T-helper 2 cell treated with Interferon-gamma antibody and Interleukin-4, amounts not matched to agents 5 μg/mL and 100 μg/mL, for 36 hours (primary cell): ENCODE data around the gene PBX1.

ENCODE experiments used
- DNase-seq: peaks from one replicate; pipeline ENCODE4 v3.0.0; 2021; ENCODE audit warnings: low spot score
- H3K27ac Mint-ChIP-seq: one replicate; pipeline ENCODE4 v1.8.0; 2021; ENCODE audit warnings: mild to moderate bottlenecking, mixed read lengths
- H3K27me3 Mint-ChIP-seq: one replicate; pipeline ENCODE4 v1.8.0; 2021; ENCODE audit warnings: low read depth, mixed read lengths
- H3K36me3 Mint-ChIP-seq: one replicate; pipeline ENCODE4 v1.8.0; 2021; ENCODE audit warnings: low read depth, mixed read lengths
- H3K4me1 Mint-ChIP-seq: one replicate; pipeline ENCODE4 v1.8.0; 2021; ENCODE audit warnings: low read depth, mixed read lengths
- H3K4me3 Mint-ChIP-seq: one replicate; pipeline ENCODE4 v1.8.0; 2022; ENCODE audit warnings: mild to moderate bottlenecking, moderate library complexity, mixed read lengths
- H3K9me3 Mint-ChIP-seq: one replicate; pipeline ENCODE4 v1.8.0; 2021; ENCODE audit warnings: mixed read lengths

The PBX1 gene

DNA sequence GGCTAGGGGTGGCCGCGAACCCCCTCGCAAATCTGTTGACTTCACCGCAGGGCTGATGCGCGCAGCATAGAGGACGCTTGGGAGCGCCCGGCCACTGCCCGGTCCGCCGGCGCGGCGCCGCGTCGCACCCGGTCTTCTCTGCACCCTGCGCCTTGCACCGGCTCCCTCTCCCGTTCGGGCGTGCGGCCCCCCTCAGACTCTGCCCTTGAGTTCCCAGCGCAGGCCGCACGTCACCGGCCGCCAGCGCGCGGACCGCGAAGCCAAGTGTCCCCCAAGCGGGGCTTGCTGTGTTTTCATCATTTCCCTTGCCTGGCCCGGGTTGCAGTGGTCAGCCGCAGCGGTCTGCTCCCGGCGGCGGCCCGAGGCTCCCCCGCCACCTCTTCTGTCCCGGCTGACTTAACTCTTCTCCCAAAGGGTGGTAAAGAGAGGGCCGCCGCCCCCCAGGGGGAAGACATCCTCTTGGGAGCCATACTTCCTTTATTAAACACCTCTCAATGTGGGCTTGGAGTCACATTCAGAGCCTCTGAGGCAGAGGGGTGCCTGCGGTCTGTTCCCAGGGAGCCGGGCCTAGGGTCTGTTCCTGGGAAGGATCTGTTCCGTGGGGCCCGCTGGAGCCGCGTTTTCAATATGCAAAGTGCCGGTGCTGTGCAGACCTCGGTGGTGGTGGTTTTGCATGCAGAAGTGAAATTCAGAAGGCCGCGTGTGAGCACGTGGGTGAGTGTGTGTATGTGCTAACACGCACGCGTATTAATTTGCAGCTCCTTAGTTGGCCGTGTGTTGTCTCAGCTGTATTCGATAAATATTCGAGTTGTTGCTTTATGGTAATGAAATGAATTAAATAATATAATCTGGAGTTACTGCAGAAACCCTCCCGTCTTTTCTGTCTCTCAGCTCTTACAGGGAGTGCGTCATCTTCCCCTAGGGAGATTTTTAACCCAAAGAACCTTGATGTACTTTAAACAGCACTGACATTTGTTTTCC, 17.6 kb downstream of the PBX1 start:
- Mint-ChIP-seq H3K27me3 (no peaks in the 10 kb centered on the region), H3K9me3 (no peaks in the 10 kb centered on the region), H3K4me3 (no peak overlapping the region), H3K4me1 (no peaks in the 10 kb centered on the region), H3K36me3 (no peaks in the 10 kb centered on the region), H3K27ac (no peak overlapping the region)
- DNase-seq: no peak

DNA sequence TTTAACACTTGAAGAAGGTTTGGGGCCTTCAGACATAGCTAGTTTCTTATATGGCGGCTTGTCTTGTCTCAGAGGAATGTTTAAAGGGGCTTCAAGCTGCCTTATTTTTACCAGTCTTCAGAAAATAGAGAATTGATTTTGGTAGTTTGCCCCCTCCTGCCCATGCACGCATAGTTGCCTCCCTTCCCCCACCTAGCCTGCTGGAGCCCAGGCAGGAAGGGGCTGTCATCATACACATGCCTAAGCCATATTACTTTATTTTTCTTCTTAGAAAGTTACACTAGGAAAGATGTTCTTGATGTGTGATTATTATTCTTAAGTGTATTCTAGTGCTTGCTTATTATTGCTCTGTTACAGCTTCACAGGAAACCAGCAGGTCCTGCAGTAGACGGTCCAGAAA, 18.3 kb downstream of the PBX1 start:
- H3K4me1 Mint-ChIP-seq: no peaks in the 10 kb centered on the region
- H3K36me3 Mint-ChIP-seq: no peaks in the 10 kb centered on the region
- no peaks in the 10 kb centered on the region for H3K9me3 Mint-ChIP-seq
- H3K27ac Mint-ChIP-seq: no peak overlapping the region
- no peak for DNase-seq
- no peak overlapping the region for H3K4me3 Mint-ChIP-seq
- H3K27me3 Mint-ChIP-seq: no peaks in the 10 kb centered on the region

DNA sequence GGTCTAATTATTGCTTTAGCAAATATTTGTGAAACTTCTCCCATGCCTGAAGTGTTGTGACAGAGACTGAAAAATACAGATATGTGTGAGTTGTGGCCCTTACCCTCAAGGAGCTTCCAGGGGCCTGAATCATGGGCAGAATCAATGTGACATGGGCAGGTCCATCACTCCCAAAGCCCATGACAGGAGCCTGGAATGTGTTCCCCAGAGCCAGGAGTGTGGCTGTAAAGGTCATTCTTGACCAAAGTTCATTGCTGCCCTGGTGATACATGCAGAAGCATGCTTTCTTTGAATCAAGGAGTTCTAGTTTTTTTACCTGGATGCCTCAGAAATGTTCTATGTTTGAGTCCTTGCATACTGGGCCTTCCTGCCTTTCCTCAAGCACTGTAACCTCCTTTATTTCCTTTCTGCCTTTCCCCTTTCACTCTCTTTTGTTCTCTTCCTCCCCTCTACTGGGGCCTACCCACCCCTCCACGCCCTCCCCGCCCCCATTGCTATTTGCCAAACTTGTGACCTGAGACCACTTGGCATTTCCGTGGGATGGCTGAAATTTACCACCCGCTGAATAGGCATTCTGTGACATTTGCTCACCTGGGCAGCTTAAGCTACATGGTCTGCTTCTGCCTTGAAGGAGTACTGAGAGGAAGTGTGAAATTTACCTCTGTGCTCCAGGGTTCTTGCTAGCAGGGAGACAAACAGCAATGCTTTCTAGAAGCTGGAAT, 19.7 kb downstream of the PBX1 start:
- no peak overlapping the region for H3K4me3 Mint-ChIP-seq
- H3K4me1 Mint-ChIP-seq: no peaks in the 10 kb centered on the region
- no peak overlapping the region for H3K27ac Mint-ChIP-seq
- H3K27me3 Mint-ChIP-seq: no peaks in the 10 kb centered on the region
- no peaks in the 10 kb centered on the region for H3K36me3 Mint-ChIP-seq
- H3K9me3 Mint-ChIP-seq: no peaks in the 10 kb centered on the region
- DNase-seq: no peak

DNA sequence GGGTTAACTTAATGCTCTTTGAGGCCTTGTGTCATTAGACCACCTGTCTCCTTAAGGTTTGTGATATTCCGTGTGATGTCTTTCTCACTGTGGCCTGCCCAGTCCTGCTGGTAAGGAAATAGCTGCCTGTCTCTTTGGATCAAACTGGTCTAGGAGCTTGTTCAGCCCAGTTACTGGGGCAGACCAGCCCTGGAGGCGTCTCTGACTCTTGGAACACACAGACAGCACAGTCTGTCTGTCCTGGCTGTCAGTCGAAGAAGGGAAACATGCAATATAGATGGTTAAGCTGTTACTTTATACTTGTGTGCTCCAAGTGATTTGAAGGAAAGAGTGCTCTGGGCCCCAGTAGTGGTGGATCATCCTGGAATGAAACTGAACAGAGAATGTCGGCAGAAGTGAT, 20.4 kb downstream of the PBX1 start:
- H3K9me3 Mint-ChIP-seq: no peaks in the 10 kb centered on the region
- DNase-seq: no peak
- H3K4me3 Mint-ChIP-seq: no peak overlapping the region
- H3K4me1 Mint-ChIP-seq: no peaks in the 10 kb centered on the region
- no peaks in the 10 kb centered on the region for H3K36me3 Mint-ChIP-seq
- no peak overlapping the region for H3K27ac Mint-ChIP-seq
- no peaks in the 10 kb centered on the region for H3K27me3 Mint-ChIP-seq

- no peaks in the 10 kb centered on the region for H3K4me1 Mint-ChIP-seq
These were observed 22.8 kb downstream of the PBX1 start for GRCh38 chr1:164581762-164582161.

GRCh38 chr1:164583196-164583595, 24.2 kb downstream of the PBX1 start:
- Mint-ChIP-seq H3K36me3 (no peaks in the 10 kb centered on the region), H3K27ac (no peak overlapping the region), H3K27me3 (no peaks in the 10 kb centered on the region), H3K4me1 (no peaks in the 10 kb centered on the region), H3K9me3 (no peaks in the 10 kb centered on the region), H3K4me3 (no peak overlapping the region)
- DNase-seq: no peak

More at GRCh38 chr1:164581762-164582161, 22.8 kb downstream of the PBX1 start:
- Mint-ChIP-seq H3K27ac (no peak overlapping the region), H3K27me3 (no peaks in the 10 kb centered on the region), H3K4me3 (no peak overlapping the region), H3K9me3 (no peaks in the 10 kb centered on the region), H3K36me3 (no peaks in the 10 kb centered on the region)
- no peak for DNase-seq

DNA sequence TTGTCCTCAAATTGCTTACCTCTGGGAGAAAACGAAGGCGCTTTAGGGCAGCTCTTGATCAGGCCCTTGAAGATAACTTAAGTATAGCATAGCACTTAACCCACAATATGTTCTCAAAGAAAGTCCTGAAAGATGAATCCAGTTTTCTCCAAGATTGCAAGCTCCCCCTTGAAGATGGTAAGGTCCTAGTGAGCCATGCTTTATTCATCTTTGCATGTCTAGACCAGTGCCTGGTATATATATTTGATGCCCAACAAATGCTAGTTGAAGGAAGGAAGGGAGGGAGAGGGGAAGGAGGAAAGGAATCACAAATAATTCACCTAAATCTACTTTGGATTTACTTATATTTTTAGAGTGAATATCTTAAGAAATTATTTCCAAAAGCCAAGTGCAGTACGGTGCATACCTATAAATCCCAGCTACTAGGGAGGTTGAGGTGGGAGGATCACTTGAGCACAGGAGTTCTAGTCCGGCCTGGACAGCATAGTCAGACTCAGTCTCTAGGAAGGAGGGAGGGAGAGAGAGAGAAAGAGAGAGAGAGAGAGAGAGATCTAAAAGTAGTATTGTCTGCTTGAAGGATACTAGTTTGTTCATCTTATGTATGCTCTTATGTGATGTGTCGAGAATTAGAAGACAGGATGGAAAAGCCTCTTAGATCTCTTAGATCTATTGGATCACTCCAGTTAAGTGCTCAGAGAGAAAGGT, 25.0 kb downstream of the PBX1 start:
- Mint-ChIP-seq H3K9me3 (no peaks in the 10 kb centered on the region), H3K4me1 (no peaks in the 10 kb centered on the region), H3K4me3 (no peak overlapping the region), H3K27ac (no peak overlapping the region), H3K27me3 (no peaks in the 10 kb centered on the region), H3K36me3 (no peaks in the 10 kb centered on the region)
- DNase-seq: no peak

- no peaks in the 10 kb centered on the region for H3K36me3 Mint-ChIP-seq
- no peaks in the 10 kb centered on the region for H3K4me1 Mint-ChIP-seq
- no peak overlapping the region for H3K27ac Mint-ChIP-seq
- H3K27me3 Mint-ChIP-seq: no peaks in the 10 kb centered on the region
- no peak for DNase-seq
- no peaks in the 10 kb centered on the region for H3K9me3 Mint-ChIP-seq
- H3K4me3 Mint-ChIP-seq: no peak overlapping the region
These were observed 27.6 kb downstream of the PBX1 start for GRCh38 chr1:164586591-164586990.

DNA sequence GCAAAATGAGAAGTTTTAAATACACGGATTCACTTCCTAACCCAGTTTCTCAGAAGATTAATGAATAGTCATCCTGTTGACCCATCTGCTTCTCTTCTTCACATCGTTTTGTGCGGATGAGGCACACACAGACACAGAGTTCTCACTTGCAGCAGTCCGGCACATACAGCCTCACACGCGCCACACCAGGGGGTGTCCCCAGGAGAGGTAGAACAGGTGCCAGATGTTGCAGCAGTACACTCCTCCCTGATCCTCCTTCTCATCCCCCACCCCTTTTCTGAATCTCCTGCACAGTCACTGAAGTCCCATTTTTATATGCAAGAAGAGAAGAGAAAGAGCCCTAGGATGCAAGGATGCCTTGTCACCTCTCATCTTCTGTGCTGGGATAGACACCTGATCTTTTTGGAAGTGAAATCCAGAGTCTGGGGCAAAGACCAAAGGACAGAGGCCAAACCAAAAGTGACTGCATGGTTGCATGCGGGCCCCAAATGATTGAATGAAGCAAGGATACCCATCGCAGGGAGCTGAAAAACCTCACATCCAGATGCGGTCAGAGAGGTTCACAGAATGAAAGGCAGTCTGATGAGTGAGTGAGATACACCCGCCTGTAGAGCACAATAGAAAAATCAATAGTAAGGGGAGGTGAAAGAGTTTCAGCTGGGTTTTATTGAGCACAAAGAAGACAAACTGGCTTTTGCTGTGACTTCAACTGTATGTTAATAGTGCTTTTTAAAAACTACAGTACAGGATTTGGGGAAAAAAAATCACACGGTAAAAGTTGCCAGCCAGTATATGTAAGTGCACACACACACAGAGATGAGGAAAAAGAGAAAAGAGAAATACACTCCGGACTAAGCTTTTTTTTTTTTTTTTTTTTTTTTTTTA, 28.9 kb downstream of the PBX1 start:
- H3K36me3 Mint-ChIP-seq: no peaks in the 10 kb centered on the region
- H3K27me3 Mint-ChIP-seq: no peaks in the 10 kb centered on the region
- no peak overlapping the region for H3K27ac Mint-ChIP-seq
- H3K9me3 Mint-ChIP-seq: no peaks in the 10 kb centered on the region
- no peak for DNase-seq
- no peak overlapping the region for H3K4me3 Mint-ChIP-seq
- H3K4me1 Mint-ChIP-seq: no peaks in the 10 kb centered on the region

- Mint-ChIP-seq H3K9me3 (no peaks in the 10 kb centered on the region), H3K4me1 (no peaks in the 10 kb centered on the region), H3K4me3 (no peak overlapping the region), H3K36me3 (no peaks in the 10 kb centered on the region), H3K27me3 (no peaks in the 10 kb centered on the region), H3K27ac (no peak overlapping the region)
- no peak for DNase-seq
These were observed 29.7 kb downstream of the PBX1 start for GRCh38 chr1:164588516-164589341.

DNA sequence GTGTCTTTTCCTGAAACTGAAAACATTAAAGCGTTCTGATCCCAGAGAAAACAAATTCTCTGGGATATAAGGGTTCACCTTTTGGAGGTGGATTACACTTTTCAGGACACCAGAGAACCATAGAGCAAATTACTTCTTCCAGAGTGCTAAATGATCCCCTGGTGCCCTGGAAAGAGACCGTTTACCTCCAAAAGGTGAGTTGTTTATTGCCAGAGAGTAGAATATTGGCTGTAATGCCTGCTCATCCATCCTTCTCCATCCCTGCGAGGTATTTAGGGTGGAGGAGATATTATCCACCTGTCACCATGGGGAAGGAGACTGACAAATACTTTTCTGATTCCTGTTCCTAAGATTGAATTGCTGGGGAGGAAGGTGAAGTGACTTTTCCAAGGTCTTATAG, 30.4 kb downstream of the PBX1 start:
- no peak overlapping the region for H3K27ac Mint-ChIP-seq
- H3K4me1 Mint-ChIP-seq: no peaks in the 10 kb centered on the region
- DNase-seq: no peak
- H3K4me3 Mint-ChIP-seq: no peak overlapping the region
- no peaks in the 10 kb centered on the region for H3K27me3 Mint-ChIP-seq
- H3K9me3 Mint-ChIP-seq: no peaks in the 10 kb centered on the region
- no peaks in the 10 kb centered on the region for H3K36me3 Mint-ChIP-seq

GRCh38 chr1:164589961-164590507, 31.1 kb downstream of the PBX1 start:
- Mint-ChIP-seq H3K36me3 (no peaks in the 10 kb centered on the region), H3K4me3 (no peak overlapping the region), H3K27ac (no peak overlapping the region), H3K27me3 (no peaks in the 10 kb centered on the region), H3K4me1 (no peaks in the 10 kb centered on the region), H3K9me3 (no peaks in the 10 kb centered on the region)
- DNase-seq: no peak
